SIG-M5 treated with dmso at 0.1 percent for 504 hours (cell line): Measurements from ENCODE around the gene OPCML.

Experiments
- DNase-seq: peaks from one replicate; lab custom pipeline; 2025; ENCODE audit not compliant: unreplicated experiment; lab: John Stamatoyannopoulos, UW

The OPCML gene

DNA sequence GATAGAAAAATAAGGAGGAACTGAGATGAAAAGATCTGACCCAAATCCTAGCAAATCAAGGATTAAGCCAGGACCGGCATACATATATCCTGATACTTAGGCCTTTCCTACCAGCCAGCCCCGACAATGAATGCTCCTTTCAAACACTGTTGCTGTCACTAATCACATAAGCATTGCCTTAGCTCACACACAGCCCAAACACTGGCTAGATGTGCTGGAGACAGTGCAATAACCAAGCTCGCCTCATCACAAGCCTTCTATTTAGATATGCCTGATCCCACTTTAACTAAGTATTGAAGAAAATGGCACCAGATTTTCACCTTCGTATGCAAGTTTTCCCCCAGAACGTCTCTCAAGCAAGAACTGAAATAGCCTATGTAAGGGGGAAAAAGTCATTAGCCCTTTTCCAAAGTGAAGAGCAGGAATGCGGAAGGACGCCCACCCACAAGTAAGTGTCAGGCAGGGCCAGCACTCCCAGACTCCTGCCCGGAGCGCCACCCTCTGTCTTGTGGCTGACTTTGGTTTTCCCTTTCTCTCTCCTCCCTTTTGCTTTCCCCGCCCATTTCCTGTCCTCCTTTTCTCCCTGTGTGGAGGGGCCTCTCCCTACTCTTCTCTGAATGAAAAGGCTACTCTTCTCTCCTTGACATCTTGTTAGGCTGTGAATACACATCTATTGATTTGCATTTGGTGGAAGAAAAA lies 8.9 kb upstream of the OPCML start:
- no peak for DNase-seq

GRCh38 chr11:133536198-133536597 lies 3.9 kb upstream of the OPCML start:
- no peak for DNase-seq

- DNase-seq = no peak
Observed at GRCh38 chr11:133533205-133533604, 904 bp upstream of the OPCML start.

DNA sequence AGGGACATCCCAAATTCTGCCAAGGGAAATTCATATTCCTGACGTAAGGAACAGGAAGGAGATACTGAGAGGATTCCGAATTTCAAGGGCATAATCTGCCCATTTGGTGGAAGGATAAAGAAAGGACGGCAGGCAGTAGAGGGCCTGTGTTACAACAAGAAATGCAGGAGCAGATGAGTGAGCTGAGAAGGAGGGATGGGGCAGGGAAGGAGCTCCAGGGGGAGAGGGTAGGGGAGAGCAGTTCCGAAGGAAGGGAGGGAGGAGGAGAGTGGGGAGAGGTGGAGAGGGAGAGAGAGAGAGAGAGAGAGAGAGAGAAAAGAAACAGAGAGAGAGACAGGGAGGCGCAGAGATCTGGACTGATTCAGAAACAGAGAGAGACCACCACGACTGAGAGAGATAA lies 843 bp downstream of the OPCML start:
- DNase-seq = no peak

GRCh38 chr11:133530501-133530835 lies 1.8 kb downstream of the OPCML start:
- no peak for DNase-seq

GRCh38 chr11:133529807-133530500 lies 2.3 kb downstream of the OPCML start:
- no peak for DNase-seq

DNA sequence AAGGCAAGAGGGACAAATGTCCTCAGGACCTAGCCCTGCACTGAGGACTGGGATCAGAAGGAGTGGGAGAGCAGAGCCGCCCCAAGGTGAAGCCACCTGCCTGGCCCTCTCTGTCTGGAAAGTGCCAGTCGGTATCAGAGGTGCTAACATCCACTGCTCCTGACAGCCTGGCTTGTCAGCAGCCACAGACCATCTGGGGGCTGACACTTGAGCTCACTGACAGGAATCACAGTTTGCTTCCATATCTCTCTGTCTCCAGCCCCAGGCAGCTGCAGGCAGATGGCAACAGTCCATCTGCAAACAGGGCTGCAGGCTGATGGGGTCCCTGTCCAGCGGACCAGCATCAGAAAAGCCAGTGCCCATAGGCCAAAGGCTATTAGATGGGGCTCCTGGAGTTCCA lies 5.5 kb downstream of the OPCML start:
- no peak for DNase-seq

DNA sequence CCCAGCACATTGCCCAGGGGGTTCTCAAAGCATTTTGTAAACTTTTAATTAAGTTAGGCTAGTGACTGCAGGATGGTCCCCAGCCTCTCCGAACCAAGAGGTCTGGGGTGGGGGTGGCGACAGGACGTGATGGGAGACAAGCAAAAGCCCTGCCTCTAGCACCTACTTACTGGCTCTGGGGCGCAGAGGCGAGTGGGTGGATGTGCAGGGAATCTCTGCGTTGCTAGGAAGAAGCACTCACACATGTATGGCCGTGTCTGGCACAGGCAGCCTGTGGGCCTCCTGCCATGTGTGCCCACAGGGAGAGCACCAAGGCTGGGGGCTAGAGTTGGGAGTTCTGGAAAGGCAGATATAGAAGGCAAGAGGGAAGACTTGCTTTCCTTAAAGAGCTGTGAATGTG lies 6.3 kb downstream of the OPCML start:
- no peak for DNase-seq

DNA sequence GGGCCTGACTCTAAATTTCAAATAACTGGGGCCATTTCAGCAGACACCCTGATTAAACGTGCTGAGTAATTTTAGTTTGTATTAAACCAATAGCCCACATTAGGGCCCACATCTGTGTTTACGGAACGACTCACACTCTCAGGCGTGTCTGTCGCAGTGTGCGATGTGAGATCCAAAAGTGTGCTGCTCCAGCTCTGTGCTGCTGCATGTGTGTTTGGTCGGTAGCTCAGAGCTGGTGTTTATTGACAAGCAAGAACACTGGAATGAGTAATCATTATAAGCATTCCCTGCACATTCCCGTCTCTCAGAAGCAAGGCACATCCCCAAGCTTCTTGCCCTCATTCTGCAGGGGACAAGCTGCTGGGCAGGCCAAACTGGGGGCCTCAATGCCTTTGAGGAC lies 7.8 kb downstream of the OPCML start:
- DNase-seq = no peak

- no peak for DNase-seq
Observed at GRCh38 chr11:133522344-133522743, 10.0 kb downstream of the OPCML start.

DNA sequence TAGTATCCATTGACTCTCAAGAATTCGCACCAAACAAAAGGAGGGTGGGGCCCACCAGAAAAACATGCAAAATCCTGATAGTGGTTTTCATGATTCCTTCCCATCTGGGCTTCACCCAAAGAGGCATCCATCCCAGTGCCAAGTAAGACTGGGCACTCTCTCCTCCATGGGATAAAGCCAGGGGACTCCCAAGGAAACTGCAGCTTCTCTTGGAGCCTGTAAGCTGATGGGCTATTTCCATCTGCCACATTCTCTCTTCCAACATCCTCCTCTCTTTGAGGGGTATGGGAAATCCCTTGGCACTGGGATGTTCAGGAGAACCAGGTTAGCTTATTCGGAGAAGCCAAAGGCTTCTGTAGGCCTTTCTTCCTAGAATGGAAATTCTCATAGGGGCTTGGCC lies 10.8 kb downstream of the OPCML start:
- DNase-seq = no peak

DNA sequence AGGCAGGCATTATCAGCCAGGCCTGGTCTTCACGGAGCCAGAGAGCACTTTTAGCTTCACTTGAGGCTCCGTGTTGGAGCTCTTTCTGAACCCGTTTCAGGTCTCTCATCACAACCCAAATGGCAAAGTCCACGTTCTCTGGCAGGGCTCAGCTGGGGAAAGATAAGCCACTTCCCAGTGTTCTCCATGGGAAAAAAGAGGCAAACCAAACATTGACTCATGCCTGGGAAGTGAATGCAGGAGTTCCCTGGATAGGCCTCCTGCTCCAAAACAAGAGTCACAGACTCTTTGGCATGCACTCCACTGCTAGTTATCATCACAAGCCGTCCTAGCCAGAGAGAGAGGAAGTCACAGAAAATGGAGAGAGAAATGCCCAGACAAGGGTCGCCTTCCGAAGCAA lies 11.6 kb downstream of the OPCML start:
- no peak for DNase-seq

GRCh38 chr11:133519560-133519959 lies 12.7 kb downstream of the OPCML start:
- no peak for DNase-seq

DNA sequence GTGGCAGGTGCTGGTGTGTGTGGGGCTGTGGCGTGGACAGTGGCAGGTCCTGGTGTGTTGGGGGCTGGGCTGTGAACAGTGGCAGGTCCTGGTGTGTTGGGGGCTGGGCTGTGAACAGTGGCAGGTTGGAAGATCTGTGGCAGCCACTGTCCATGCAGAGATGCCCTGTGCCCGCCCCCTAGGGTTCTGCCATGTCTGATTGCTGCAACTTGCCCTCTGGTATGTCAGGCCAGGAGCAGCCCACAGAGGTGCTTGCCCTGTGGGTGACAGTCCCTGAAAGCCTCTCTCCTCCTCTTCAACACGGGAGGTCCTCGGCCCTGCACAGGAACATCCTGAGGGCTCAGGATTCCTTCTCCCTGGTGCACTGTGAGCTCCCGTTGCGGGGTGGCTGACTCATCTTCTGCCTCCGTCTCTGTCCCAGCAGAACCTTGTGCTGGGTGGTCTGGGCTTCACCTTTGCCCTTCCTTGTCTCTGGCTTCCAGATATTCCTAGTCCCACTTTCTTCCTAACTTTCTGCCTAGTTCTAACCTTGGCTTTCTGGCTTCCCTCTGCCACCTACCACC lies 13.5 kb downstream of the OPCML start:
- DNase-seq = no peak

DNA sequence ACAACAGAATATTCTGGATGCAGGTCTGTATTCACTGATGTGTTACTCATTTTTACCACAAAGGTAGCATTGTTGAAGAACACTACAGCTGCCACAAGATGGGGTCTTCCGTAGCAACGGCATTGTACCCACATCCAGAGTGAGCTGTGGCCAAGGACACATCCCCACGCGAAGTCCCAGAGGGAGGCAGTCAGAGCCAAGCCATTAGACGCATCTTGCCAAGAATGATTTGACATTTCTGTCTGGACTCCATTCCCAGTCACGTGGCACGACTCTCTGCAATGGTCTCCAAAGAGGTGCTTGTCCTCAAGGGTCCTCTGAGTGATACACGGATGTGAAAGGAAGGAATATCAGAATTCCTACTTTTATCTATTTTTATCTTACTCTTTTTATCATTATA lies 15.5 kb downstream of the OPCML start:
- DNase-seq = no peak

DNA sequence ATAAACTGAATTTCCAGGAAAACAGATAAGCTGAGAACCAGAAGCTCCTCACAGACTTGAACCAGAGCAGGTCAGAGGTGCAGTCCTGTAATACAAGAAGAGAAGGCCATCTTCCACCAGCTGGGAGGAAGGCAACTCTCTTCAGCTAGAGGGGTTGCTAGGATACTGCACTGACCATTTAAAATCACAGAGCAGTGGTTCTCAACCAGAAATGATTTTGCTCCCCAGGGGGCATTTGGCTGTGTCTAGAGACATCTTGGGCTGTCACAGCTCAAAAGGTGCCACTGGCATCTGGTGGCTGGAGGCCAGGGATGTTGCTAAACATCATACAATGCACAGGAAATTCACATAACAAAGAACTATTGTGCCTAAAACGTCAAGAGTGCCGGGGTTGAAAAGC lies 17.2 kb downstream of the OPCML start:
- DNase-seq = no peak

GRCh38 chr11:133509924-133510697 lies 22.2 kb downstream of the OPCML start:
- DNase-seq = no peak

GRCh38 chr11:133508468-133508867 lies 23.8 kb downstream of the OPCML start:
- no peak for DNase-seq

GRCh38 chr11:133507185-133507584 lies 25.1 kb downstream of the OPCML start:
- no peak for DNase-seq

GRCh38 chr11:133506551-133507094 lies 25.7 kb downstream of the OPCML start:
- no peak for DNase-seq

DNA sequence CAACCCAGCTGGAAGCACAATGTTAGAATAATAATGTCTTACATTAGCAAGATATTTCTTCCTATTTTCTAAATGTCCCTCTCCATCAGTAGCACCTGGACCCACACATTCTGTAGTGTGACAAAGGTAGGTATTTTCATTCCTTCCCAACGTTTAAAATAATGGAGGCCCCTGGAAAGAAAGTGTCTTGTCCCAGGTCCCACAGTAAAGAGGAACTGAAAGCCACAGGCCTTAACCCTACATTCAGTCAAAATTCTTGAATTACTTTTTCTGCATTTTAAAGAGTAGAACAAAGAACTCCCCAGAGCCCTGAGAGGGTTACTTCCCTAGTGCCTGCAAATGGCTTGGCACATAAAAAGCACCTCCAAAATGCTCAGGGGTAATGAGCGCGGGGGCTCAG lies 26.3 kb downstream of the OPCML start:
- no peak for DNase-seq

DNA sequence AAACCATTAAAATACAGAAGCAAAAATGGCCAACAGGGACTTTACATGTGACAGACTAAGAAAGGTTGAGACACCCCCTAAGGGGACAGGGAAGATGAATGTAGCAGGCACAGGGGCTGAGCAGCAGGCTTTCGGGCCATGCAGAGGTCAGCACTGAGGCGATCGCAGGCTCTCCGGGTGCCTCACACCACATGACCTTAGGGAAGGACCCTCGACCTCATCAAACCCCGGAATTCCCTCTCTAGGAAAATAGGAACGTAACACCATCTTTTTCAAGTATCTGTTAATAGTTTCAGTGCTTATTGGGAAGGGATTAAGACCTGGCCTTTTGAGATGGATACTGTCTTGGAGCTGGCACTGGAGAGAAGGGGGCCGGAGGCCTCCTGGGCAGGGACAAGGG lies 27.4 kb downstream of the OPCML start:
- no peak for DNase-seq
